OCI-LY3 (cell line): ENCODE results near the gene CDH24.

Experiments
- H2AFZ ChIP-seq: fragments of 200-600, 300-600 bp; shearing (Covaris generic); 2 replicates; pipeline ENCODE4 v1.6.0; 2014; ENCODE audit warnings: antibody characterized with exemption, low read depth, low read length
- H3K27ac ChIP-seq: fragments of 200-600, 300-600 bp; sonication (generic); 2 replicates; pipeline ENCODE4 v1.5.1; 2014; ENCODE audit warnings: mild to moderate bottlenecking, low read length, moderate library complexity, mixed read lengths
- H3K27me3 ChIP-seq: fragments of 200-600, 300-600 bp; sonication (generic); 2 replicates; pipeline ENCODE4 v1.6.1; 2014; ENCODE audit warnings: low read depth, low read length, mixed read lengths
- H3K36me3 ChIP-seq: fragments of 200-600, 300-600 bp; sonication (generic); replicated peaks from 2 replicates; pipeline ENCODE3; 2014; ENCODE audit warnings: low read depth, low read length, mixed read lengths
- H3K4me1 ChIP-seq: fragments of 300-600, 200-600 bp; sonication (generic); 2 replicates; pipeline ENCODE4 v1.6.1; 2014; ENCODE audit warnings: low read length, mixed read lengths
- H3K4me2 ChIP-seq: fragments of 200-600, 300-600 bp; sonication (generic); 2 replicates; pipeline ENCODE4 v1.6.1; 2014; ENCODE audit warnings: low read length, mixed read lengths
- H3K4me3 ChIP-seq: fragments of 300-600, 200-600 bp; sonication (generic); 2 replicates; pipeline ENCODE4 v1.5.1; 2014; ENCODE audit warnings: antibody characterized with exemption, mild to moderate bottlenecking, low read length, moderate library complexity
- H3K79me2 ChIP-seq: fragments of 300-600, 200-600 bp; shearing (Covaris generic); 2 replicates; pipeline ENCODE4 v1.6.1; 2014; ENCODE audit warnings: mild to moderate bottlenecking, low read length, mixed read lengths
- H3K9ac ChIP-seq: fragments of 300-600, 200-600 bp; shearing (Covaris generic); 2 replicates; pipeline ENCODE4 v1.6.0; 2014; ENCODE audit warnings: mild to moderate bottlenecking, low read length, moderate library complexity
- H3K9me3 ChIP-seq: fragments of 200-600, 300-600 bp; shearing (Covaris generic); 2 replicates; pipeline ENCODE4 v1.6.1; 2014; ENCODE audit warnings: low read length, mixed read lengths; ENCODE audit not compliant: insufficient read depth
- H4K20me1 ChIP-seq: fragments of 200-600, 300-600 bp; sonication (generic); 2 replicates; pipeline ENCODE4 v1.6.1; 2016; ENCODE audit warnings: low read length, mixed read lengths; ENCODE audit not compliant: insufficient read depth
- EZH2phosphoT487 ChIP-seq: fragments of 200-600 bp; shearing (Covaris generic); IDR thresholded peaks from 2 replicates; pipeline ENCODE4 v1.6.1; 2018; ENCODE audit warnings: antibody characterized with exemption, mixed run types, low read depth
- TF ChIP-seq, protein P1 (sequence below): fragments of 200-600, 300-600 bp; sonication (generic); IDR thresholded peaks from 2 replicates; pipeline ENCODE4 v1.5.1; 2014; ENCODE audit warnings: antibody characterized with exemption, low read length, low read depth

Gene CDH24

DNA sequence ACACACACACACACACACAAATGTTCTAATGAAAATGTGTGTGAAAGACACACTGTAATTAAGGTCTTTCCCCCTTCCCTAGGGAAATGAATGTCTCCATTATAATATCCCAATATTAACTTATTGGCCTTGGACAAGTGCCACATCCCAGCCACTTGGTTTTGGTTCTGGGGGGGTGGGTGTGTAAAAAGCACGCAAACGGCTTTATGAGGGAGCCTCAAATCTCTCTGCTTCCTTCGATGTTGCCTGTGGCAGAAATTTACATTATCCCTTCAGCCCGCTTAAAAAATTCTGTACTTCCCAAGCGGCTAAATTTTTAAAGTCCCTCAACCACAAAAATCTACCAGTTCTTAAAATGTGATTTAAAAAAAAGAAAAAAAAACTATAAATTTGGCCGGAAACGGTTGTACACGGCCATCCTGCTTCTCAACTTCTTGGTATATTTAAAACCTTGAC lies 47.8 kb downstream of the CDH24 start:
- Histone ChIP-seq H4K20me1 (no peaks in the 10 kb centered on the region), H3K79me2 (0 out of 2 replicates have a peak, but pooled peaks cover 2% of the 10 kb centered on the region), H2AFZ (no peak overlapping the region), H3K27me3 (no peaks in the 10 kb centered on the region), H3K9ac (peak overlapping the region; percentile 96), H3K4me2 (peak overlapping the region; percentile 100), H3K9me3 (no peaks in the 10 kb centered on the region), H3K27ac (peak overlapping the region; percentile 78), H3K4me1 (peaks cover 32% of the 10 kb centered on the region), H3K4me3 (peak overlapping the region; percentile 87), H3K36me3 (no peaks in the 10 kb centered on the region)
- TF ChIP-seq, protein P1, sequence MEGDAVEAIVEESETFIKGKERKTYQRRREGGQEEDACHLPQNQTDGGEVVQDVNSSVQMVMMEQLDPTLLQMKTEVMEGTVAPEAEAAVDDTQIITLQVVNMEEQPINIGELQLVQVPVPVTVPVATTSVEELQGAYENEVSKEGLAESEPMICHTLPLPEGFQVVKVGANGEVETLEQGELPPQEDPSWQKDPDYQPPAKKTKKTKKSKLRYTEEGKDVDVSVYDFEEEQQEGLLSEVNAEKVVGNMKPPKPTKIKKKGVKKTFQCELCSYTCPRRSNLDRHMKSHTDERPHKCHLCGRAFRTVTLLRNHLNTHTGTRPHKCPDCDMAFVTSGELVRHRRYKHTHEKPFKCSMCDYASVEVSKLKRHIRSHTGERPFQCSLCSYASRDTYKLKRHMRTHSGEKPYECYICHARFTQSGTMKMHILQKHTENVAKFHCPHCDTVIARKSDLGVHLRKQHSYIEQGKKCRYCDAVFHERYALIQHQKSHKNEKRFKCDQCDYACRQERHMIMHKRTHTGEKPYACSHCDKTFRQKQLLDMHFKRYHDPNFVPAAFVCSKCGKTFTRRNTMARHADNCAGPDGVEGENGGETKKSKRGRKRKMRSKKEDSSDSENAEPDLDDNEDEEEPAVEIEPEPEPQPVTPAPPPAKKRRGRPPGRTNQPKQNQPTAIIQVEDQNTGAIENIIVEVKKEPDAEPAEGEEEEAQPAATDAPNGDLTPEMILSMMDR: no peak
- no peak for TF ChIP-seq EZH2phosphoT487

- peaks cover 32% of the 10 kb centered on the region for H3K4me1 ChIP-seq
- 0 out of 2 replicates have a peak overlapping the region, but pooled peaks have one; percentile 30 for H3K27ac ChIP-seq
- peak overlapping the region; percentile 100 for H3K4me2 ChIP-seq
- H3K79me2 ChIP-seq: 0 out of 2 replicates have a peak, but pooled peaks cover 2% of the 10 kb centered on the region
- TF ChIP-seq, protein P1: no peak
- no peak for TF ChIP-seq EZH2phosphoT487
- H3K36me3 ChIP-seq: no peaks in the 10 kb centered on the region
- H2AFZ ChIP-seq: no peak overlapping the region
- no peaks in the 10 kb centered on the region for H3K9me3 ChIP-seq
- peak overlapping the region; percentile 96 for H3K9ac ChIP-seq
- H3K4me3 ChIP-seq: peak overlapping the region; percentile 87
- H4K20me1 ChIP-seq: no peaks in the 10 kb centered on the region
- no peaks in the 10 kb centered on the region for H3K27me3 ChIP-seq
Observed at GRCh38 chr14:23008831-23009230, 48.5 kb downstream of the CDH24 start.

DNA sequence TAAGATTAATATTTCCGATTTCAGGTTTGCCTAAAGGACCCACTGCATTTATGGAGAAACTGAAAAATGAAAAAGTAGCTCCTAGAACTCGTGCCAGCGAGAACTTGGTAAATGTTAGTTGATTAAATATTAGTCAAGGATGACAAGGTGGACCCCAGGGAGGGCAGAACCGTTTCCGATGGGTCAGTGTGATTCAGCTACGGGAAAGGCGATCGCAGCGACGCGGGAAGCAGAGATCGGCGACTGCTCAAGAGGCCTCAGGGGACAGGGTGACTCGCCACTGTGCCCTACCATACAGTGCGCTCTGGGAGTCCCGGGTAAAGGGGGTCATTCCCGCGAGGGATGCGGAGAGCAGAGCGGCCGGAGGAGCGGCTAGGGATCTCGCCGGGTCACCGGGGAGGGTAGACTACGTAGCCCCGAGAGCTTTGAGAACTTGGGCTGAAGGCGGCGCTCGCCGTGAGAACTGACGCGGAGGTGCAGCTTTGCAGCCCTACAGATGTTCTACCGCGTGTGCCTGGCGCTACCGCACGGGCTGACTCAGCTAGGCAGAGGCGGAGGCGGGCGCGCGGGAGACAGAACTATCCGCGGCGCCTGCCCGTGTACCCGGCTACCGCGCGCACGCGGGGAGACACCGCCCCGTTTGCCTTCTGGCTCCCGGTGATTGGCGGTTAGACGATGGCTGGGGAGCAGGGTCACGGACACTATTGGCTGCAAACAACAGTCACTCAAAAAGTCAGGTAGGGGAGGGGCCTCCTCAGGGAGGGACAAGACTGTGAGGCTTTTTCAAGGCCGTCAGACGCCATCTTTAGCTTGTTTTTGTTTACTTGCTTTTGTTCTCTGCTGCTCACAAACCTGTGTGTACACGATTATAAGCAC lies 50.5 kb downstream of the CDH24 start:
- H3K9ac ChIP-seq: peak overlapping the region; percentile 87
- H3K27me3 ChIP-seq: no peaks in the 10 kb centered on the region
- peak overlapping the region; percentile 84 for H3K4me2 ChIP-seq
- 0 out of 2 replicates have a peak, but pooled peaks cover 2% of the 10 kb centered on the region for H3K79me2 ChIP-seq
- H3K9me3 ChIP-seq: no peaks in the 10 kb centered on the region
- H4K20me1 ChIP-seq: no peaks in the 10 kb centered on the region
- peak overlapping the region; percentile 75 for H3K27ac ChIP-seq
- H3K4me1 ChIP-seq: peaks cover 32% of the 10 kb centered on the region
- H2AFZ ChIP-seq: peak overlapping the region; percentile 57
- no peaks in the 10 kb centered on the region for H3K36me3 ChIP-seq
- peak overlapping the region; percentile 82 for H3K4me3 ChIP-seq
- TF ChIP-seq, protein P1: 0 out of 2 replicates have a peak, but pooled peaks have one; percentile 13
- TF ChIP-seq EZH2phosphoT487: no peak

- TF ChIP-seq, protein P1: no peak
- no peak for TF ChIP-seq EZH2phosphoT487
- Histone ChIP-seq H2AFZ (0 out of 2 replicates have a peak overlapping the region, but pooled peaks have one; percentile 57), H3K4me1 (peaks cover 32% of the 10 kb centered on the region), H3K27ac (peak overlapping the region; percentile 75), H4K20me1 (no peaks in the 10 kb centered on the region), H3K9ac (peak overlapping the region; percentile 87), H3K4me3 (peak overlapping the region; percentile 82), H3K4me2 (peak overlapping the region; percentile 84), H3K27me3 (no peaks in the 10 kb centered on the region), H3K79me2 (0 out of 2 replicates have a peak, but pooled peaks cover 2% of the 10 kb centered on the region), H3K36me3 (no peaks in the 10 kb centered on the region), H3K9me3 (no peaks in the 10 kb centered on the region)
Observed at GRCh38 chr14:23006188-23006534, 51.2 kb downstream of the CDH24 start.
